Endothelial cell (in vitro differentiated cells): ENCODE measurements around the gene FCRLA. TPM values are rescaled to one million over a fixed set of nuclear protein-coding genes. Genes with fewer than 3 reads are reported as not detected.

Source experiments
- DNase-seq: peaks from one replicate; pipeline ENCODE4 v3.0.0; 2021; ENCODE audit warnings: low spot score
- H3K27ac Mint-ChIP-seq: one replicate; pipeline ENCODE4 v1.8.0; 2021; ENCODE audit warnings: mixed read lengths, inconsistent platforms; ENCODE audit not compliant: unreplicated experiment
- H3K27me3 Mint-ChIP-seq: one replicate; pipeline ENCODE4 v1.8.0; 2021; ENCODE audit warnings: mild to moderate bottlenecking, moderate library complexity, mixed read lengths, inconsistent platforms; ENCODE audit not compliant: unreplicated experiment
- H3K36me3 Mint-ChIP-seq: one replicate; pipeline ENCODE4 v1.8.0; 2021; ENCODE audit warnings: mild to moderate bottlenecking, low read depth, mixed read lengths, inconsistent platforms; ENCODE audit not compliant: unreplicated experiment
- H3K4me1 Mint-ChIP-seq: one replicate; pipeline ENCODE4 v1.8.0; 2021; ENCODE audit warnings: mild to moderate bottlenecking, mixed read lengths, inconsistent platforms; ENCODE audit not compliant: unreplicated experiment
- H3K4me3 Mint-ChIP-seq: one replicate; pipeline ENCODE4 v1.8.0; 2021; ENCODE audit warnings: mild to moderate bottlenecking, mixed read lengths, inconsistent platforms; ENCODE audit not compliant: unreplicated experiment
- H3K9me3 Mint-ChIP-seq: one replicate; pipeline ENCODE4 v1.8.0; 2021; ENCODE audit warnings: mixed read lengths, inconsistent platforms; ENCODE audit not compliant: unreplicated experiment
- CTCF ChIP-seq: fragments of 200-600 bp; sonication (generic); IDR thresholded peaks from one replicate; pipeline ENCODE4 v1.5.0; 2021; ENCODE audit warnings: antibody characterized with exemption; ENCODE audit not compliant: unreplicated experiment
- total RNA-seq: library from RNA; stranded (reverse); fragmentation: NEBNext Ultra II Directional; extraction: Animal tissue kit (Norgen Biotek cat#: 25700); gene quantifications from one replicate; pipeline ENCODE4 v1.2.1, GENCODE V29; 2021; ENCODE audit not compliant: unreplicated experiment

The FCRLA gene
- total RNA-seq, 1 donor from 2014 or later = not detected

- TF ChIP-seq CTCF = no peak
- DNase-seq = no peak
- Mint-ChIP-seq H3K4me3 (no peak overlapping the region), H3K27me3 (no peaks in the 10 kb centered on the region), H3K27ac (no peak overlapping the region), H3K9me3 (no peaks in the 10 kb centered on the region), H3K36me3 (peaks cover 3% of the 10 kb centered on the region), H3K4me1 (peaks cover 8% of the 10 kb centered on the region)
These were observed 30.6 kb upstream of the FCRLA start for GRCh38 chr1:161676441-161676840.

DNA sequence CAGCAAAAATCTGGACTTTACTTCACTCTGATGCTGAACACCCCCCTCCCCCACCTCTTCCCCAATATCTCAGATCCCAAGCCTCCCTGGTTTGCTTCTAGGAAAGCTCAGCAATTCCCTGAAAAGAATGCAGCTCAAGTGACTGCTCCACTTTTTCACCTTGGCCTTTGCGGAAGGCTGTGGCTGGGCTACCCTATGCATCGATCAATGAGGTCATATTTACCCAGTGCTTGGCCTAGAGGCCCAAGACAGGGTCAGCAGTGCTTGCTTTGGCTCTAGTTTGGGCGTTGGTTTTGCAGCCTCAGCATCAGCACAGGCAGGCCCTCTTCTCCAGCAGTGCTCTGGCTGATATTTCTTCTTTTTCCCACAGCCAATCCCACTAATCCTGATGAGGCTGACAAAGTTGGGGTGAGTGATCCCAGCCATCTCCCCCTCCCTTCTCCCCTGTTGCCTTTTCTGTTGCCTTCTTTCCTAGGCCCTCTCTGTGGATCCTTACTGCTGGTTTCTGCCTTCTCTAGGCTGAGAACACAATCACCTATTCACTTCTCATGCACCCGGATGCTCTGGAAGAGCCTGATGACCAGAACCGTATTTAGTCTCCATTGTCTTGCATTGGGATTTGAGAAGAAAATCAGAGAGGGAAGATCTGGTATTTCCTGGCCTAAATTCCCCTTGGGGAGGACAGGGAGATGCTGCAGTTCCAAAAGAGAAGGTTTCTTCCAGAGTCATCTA, 29.9 kb upstream of the FCRLA start:
- no peak for TF ChIP-seq CTCF
- DNase-seq = no peak
- Mint-ChIP-seq H3K9me3 (no peaks in the 10 kb centered on the region), H3K27me3 (no peaks in the 10 kb centered on the region), H3K27ac (no peak overlapping the region), H3K4me3 (no peak overlapping the region), H3K4me1 (peaks cover 6% of the 10 kb centered on the region), H3K36me3 (peaks cover 3% of the 10 kb centered on the region)

GRCh38 chr1:161678500-161678899, 28.5 kb upstream of the FCRLA start:
- no peak for DNase-seq
- no peak overlapping the region for H3K4me3 Mint-ChIP-seq
- no peak overlapping the region for H3K27ac Mint-ChIP-seq
- no peaks in the 10 kb centered on the region for H3K36me3 Mint-ChIP-seq
- H3K27me3 Mint-ChIP-seq = no peaks in the 10 kb centered on the region
- no peaks in the 10 kb centered on the region for H3K9me3 Mint-ChIP-seq
- no peak for TF ChIP-seq CTCF
- H3K4me1 Mint-ChIP-seq = no peaks in the 10 kb centered on the region

DNA sequence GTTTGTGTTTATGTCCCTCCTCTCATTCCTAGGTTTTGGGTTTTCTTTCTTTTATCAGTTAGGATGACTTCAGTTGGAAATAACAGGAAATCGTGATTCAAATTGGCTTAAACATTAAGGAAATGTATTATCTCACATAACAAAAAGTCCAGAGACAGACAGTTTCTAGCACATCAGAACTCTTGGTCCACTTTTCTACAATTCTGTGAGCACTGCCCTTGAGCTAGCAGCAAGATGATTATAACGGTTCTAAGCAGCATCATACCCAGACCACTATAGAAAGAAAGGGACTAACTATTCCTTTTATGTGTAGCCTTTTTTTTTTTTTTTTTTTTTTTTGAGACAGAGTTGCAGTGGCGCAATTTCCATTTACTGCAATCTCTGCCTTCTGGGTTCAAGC, 25.1 kb upstream of the FCRLA start:
- Mint-ChIP-seq H3K27me3 (no peaks in the 10 kb centered on the region), H3K36me3 (no peaks in the 10 kb centered on the region), H3K4me1 (no peaks in the 10 kb centered on the region)

More for the DNA sequence above, 25.1 kb upstream of the FCRLA start:
- Mint-ChIP-seq H3K27ac (no peak overlapping the region), H3K9me3 (no peaks in the 10 kb centered on the region), H3K4me3 (no peak overlapping the region)
- no peak for DNase-seq
- no peak for TF ChIP-seq CTCF
